HL-60/S4 treated with retinoic acid at 250 ng/mL for 4 days and 3 days (cell line): ENCODE results near the gene GPC6.

Experiments used
- in situ Hi-C: fragments of 300-500 bp; cut with MboI; formaldehyde crosslinking; loops from 2 replicates; pipeline ENCODE4 v1.7.0; 2022; ENCODE audit warnings: low sequenced_read_pairs

GPC6 gene

GRCh38 chr13:93496985-93497673 lies 270.5 kb downstream of the GPC6 start:
- in situ Hi-C loops = no loop called here

DNA sequence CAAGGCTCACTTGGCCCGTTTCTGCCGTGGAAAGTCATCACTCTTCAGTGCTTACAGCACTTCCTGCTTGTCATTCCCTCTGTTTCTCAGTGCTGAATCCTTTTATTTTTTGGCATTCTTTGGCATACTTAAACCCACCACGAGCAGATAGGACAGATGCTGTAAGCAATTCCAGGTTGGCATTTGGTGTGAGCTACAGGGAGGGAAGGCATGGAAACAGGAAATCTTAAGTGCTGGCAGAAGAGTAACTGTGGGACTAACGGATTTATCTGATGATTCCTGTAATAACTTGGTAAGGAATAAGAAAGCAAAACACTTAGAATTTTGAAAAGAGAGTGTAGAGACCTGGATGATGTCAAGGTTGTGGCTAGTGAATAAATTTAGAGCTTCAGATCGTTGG lies 273.4 kb downstream of the GPC6 start:
- in situ Hi-C loops = no loop called here

DNA sequence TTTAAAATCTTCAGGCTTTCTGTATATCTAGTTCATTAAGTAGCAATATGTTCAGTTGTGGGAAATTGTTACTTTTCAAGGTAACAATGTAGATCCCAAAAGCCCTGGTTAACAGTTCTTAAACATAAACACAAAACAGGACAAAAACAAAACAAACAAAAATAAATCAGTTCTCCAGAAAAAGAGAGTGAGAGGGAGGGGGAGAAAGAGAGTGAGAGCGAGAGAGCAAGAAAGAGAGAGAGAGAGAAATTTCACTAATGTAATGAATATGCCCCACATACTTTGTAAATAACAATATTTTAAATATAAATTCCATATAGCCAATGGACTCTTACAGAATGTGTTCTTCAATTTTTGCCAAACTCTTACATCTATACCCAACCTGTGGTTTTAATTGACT lies 275.5 kb downstream of the GPC6 start:
- in situ Hi-C loops = no loop called here

DNA sequence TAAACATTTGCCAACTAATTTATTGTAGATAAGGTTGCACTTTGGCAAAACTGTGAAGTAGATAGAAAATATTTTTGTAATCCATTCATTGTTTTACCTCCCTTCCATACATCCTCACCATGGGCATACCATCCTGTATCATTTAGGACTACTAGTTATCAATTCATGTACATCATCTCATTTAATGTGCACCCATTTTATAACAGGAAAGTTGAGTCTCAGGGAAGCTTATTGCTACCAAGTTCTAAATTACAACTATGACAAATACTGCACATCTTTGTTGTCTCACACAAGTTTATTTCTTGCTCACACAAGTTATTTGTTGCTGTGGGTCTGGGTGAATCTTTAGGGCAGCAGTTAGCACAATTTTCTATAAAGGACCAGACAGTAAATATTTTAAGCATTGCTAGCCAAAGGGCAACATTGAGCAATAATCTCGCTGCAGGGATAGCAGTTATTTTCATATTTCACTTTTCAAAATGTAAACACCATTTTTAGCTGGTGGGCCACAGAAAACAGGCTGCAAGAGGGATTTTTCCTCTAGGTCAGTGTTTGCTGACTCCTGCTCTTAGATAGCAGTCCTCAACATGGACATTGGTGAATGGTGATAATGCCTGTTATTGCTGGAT lies 276.5 kb downstream of the GPC6 start:
- in situ Hi-C loops = no loop called here

DNA sequence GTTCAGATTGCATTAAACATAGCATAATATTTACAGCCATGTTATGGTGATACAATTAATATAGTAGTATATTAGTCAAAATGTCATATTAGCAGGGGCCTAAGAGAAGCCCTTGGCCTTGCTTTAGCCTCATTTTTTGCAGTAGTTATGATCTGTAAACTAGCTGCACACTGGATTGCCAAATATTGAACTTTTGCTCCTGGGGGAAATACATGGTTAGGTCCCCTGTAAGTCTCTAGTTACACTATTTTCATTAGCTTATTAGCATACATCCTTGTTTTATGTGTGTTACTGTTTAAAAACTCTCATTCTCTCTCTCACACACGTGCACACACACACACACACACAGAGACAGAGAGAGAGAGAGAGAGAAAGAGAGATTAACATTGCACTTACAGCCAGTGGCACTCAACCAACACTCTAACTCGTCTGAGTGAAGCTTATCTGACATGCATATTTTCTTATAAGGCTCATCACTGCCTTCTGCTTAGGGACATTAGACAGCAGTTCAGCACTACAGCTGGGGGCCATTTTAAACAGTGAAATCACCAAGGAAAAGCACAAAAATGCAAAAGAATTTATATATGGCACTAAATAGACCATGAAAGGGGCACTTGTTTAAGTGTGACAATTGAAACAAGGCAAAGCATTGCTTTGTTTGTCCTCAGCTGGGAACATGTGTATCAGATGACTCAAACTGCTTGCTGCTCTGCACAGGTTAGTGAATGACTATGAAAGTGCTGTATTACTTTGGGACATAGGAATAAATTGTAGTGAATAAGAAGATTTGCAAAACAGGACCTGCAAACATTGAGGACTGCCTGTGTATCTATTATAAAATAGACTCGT lies 278.7 kb downstream of the GPC6 start:
- in situ Hi-C loops = no loop called here

DNA sequence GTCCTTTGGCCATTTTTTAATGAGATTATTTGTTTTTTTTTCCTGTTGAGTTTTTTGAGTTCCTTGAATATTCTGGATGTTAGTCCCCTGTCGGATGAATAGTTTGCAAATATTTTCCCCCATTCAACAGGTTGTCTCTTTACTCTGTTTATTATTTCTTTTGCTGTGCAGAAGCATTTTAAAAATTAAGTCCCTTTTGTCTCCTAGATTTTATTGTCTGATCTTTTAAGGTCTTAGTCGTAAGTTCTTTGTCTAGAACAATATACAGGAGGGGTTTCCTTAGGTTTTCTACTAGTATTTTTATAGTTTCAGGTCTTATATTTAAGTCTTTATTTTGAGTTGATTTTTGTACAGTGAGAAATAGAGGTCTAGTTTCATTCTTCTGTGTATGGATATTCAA lies 284.4 kb downstream of the GPC6 start:
- in situ Hi-C loops = no loop called here

- in situ Hi-C loops = no loop called here
Measured at GRCh38 chr13:93515267-93515666, 288.7 kb downstream of the GPC6 start.

DNA sequence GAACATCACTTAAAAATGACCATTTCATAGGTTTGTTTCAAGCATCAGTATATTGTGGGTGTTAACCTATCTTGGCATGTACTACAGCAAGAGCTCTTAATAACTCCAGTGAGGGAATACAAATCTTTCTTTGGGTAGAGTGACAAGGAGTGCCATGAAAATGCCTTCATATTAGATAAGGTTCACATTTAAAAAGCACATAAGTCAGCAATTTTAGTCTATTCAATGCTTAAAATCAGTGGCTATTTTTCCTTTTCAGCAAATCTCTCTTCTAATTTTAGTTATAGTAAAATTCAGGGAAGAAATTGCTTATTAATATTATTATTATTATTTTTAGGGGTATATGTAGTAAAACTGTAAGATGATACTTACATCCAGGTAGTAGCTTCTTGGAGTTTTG lies 291.1 kb downstream of the GPC6 start:
- in situ Hi-C loops = no loop called here

DNA sequence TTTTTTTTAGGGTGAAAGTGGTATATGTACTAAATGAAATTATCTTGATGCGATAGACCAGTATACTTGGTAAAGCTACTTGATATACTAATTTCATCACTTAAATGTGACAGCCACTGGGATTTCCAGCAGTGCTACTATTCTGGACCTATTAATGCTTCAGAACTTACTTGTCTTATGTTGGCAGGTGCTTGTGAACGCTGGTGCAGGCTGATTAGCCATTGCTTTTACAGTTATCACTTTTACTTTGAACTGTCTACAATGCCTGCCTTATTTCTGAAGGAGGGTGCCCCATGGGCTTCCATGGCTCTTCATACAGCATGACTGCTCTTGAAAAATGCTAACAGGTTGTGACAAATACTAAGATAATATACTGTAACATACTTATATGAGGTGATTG lies 294.7 kb downstream of the GPC6 start:
- in situ Hi-C loops = no loop called here

DNA sequence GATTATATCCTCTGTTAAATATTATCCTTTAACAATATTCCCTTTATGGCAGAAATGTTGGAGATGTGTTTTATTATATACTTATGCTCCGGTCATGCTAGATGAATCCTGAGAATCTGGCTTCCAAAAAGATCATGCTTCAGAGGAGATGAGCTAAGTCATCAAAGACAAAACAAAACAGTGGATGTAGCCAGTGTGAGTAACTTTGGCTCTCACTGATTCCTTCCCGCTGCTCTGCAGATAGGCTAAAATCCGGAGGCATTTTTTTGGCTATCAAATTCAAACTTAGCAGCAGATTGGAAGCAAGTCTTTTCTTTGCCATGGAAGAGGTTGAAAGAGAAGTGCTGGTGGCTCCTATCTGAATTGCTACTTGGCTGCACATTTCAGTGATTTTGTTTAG lies 295.9 kb downstream of the GPC6 start:
- in situ Hi-C loops = no loop called here

DNA sequence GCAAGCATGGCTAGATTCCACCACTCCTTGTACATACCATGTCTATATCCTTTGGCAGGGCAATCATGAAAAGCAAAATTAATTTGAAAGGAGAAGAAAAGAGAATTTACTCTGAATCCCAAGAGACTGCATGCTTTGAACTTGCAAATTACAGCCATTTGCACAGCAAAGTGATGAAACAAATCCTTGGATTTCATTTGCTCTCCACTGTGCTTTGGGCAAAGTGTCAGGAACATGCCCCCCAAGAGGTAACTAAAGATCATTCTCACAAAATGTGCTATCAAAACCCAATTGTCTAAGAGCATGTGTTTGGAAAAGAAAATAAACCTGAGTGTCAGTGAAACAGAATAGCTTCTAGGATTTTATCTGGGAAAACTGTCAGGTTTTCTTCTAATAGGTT lies 298.5 kb downstream of the GPC6 start:
- in situ Hi-C loops = no loop called here

DNA sequence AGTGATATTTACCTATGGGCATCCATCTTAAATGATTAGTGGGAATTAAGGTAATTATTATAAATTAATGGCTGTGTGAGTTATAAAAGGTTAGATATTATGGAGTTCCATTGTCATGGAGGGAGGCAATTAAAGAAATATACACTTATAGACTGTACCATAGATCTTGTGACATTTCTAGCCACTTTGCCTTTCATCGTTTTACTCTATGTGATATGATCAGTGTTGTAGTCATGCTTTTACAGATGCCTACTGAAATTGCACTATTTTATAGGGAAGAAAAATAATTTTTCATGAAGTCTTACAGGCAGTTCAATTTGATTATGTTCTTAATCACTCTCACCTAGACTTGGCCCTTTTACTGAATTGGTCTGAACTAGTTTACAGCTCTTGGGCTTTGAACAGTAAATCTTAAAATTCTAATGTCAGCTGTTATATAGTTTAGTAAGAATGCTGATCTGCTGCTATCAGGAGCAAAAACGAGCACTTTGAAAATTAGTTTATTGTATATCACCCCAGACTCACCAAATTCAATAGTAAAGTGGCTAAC lies 301.2 kb downstream of the GPC6 start:
- in situ Hi-C loops = no loop called here

GRCh38 chr13:93529961-93530360 lies 303.4 kb downstream of the GPC6 start:
- in situ Hi-C loops = no loop called here

GRCh38 chr13:93534181-93534700 lies 307.6 kb downstream of the GPC6 start:
- in situ Hi-C loops = no loop called here

DNA sequence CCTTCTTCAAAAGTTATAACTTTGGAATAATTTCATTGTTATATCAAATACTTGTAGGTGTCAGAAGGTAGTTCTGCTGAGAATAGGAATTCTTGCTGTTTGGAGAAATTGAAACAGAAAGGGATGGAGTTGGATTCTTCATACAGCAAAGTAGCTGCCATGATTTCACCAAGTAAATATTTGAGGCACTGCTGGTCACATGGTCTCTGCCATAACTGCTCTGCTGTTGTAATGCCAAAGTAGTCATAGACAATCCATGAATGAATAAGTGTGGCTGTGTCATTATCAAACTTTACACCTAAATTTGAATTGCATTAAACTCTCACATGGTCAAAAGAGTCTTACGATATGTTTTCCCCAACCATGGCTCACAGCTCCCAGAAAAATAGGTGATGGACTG lies 308.6 kb downstream of the GPC6 start:
- in situ Hi-C loops = no loop called here

- in situ Hi-C loops = no loop called here
Measured at GRCh38 chr13:93539914-93540313, 313.3 kb downstream of the GPC6 start.

DNA sequence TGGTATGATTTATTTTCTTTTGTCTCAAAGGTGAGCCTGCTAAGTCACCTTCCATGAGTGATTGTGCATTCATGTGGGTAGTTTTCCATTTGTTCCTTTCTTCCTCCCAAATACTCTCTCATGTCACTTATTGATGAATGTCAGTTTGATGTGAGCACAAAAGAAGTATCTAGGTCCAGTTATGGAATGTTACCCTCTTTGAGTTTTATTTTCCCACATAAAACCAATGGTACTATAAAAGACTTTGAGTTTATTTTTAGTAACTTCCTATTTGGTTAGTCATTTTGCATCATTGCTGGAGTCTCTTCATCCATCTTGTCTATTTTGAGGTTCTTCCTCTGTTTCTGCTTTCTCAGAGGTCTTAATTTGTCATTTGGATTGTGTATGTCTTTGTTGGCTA lies 321.3 kb downstream of the GPC6 start:
- in situ Hi-C loops = no loop called here

- in situ Hi-C loops = no loop called here
Measured at GRCh38 chr13:93549326-93550005, 322.9 kb downstream of the GPC6 start.

DNA sequence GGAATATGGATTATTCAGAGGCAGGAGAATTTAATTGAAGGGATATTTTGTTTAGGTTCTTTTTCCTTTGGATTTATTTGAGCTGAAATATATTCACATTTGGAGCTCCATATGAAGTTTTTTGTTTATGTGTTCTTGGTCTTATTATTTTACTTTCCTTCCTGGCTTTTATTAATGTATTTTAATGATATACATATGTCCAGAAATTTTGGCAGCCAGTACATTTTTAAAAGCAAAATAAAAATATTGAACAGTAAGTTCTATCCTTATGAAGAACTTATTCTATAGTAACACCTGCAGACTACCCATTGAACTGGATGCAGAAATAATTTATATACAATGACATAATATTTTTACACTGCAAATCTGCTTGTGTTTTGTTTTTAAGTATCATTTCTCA lies 323.6 kb downstream of the GPC6 start:
- in situ Hi-C loops = no loop called here

DNA sequence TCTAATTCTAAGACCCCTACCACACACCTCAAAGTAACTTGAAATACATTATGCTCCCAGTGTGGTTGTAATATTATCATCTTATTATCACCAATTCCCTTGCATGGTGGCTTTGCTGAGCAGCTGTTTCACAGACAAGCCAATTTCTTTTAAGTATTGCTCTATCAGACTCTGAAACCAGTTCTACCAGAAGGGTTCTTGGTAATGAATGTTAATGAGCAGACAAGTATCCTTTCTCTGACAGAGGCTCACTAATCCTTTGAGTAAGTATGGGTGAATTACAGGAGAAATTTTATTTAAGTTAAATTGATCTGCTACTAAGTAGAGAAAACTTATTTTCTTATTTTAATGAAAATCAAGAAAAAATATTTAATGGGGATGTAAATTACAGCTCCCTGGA lies 326.0 kb downstream of the GPC6 start:
- in situ Hi-C loops = no loop called here

- in situ Hi-C loops = no loop called here
Measured at GRCh38 chr13:93554514-93554913, 327.9 kb downstream of the GPC6 start.
